HCT116 (cell line): ENCODE measurements around the gene KATNIP. TPM values are rescaled to one million over a fixed set of nuclear protein-coding genes. Genes with fewer than 3 reads are reported as not detected.

Experiments
- ATAC-seq: fragments of 200-7000 bp; cut with Tn5 transposase; 2 replicates; pipeline ENCODE4 v1.9.1; 2020; ENCODE audit warnings: mild to moderate bottlenecking, moderate library complexity
- BruUV-seq: library from RNA; stranded (reverse); fragments of 400-500 nt; replicated peaks from 2 replicates; lab custom pipeline; 2021; lab: Mats Ljungman, UMichigan
- CTCF ChIA-PET: fragments of 300-600 bp; sonication (Branson Sonifier 250); formaldehyde crosslinking; loops from one replicate; lab custom pipeline; 2021; ENCODE audit warnings: antibody characterized with exemption; lab: Charles Lee
- POLR2A ChIA-PET: fragments of 300-600, 350-600 bp; sonication (Branson Sonifier 250); formaldehyde crosslinking; loops from one replicate; lab custom pipeline; 2021; ENCODE audit warnings: antibody characterized with exemption; lab: Charles Lee
- RAD21 ChIA-PET, 2 experiments: fragments of 300-600 bp; sonication (Branson Sonifier 250); formaldehyde crosslinking; loops; one replicate each; lab custom pipeline; 2023; ENCODE audit warnings: low total read pairs in 2 of 2; ENCODE audit not compliant: uncharacterized antibody in 2 of 2, unreplicated experiment in 2 of 2, low non-redundant PET in 1 of 2; lab: Charles Lee
- DNase-seq: peaks from one replicate; pipeline ENCODE4 v3.0.0-alpha.2; 2010; ENCODE audit warnings: low read depth, low spot score
- H2AFZ ChIP-seq: fragments of 200-600 bp; shearing (Covaris generic), sonication (generic); 2 replicates; pipeline ENCODE4 v1.6.1; 2017; ENCODE audit warnings: low read depth, mixed run types, mixed read lengths, antibody characterized with exemption, low read length; ENCODE audit not compliant: poor library complexity, severe bottlenecking
- H3K27ac ChIP-seq: 2 replicates; pipeline ENCODE4 v1.5.1; 2012; ENCODE audit warnings: low read depth, low read length
- H3K27me3 ChIP-seq: fragments of 200-600 bp; sonication (generic); 2 replicates; pipeline ENCODE4 v1.6.1; 2016; ENCODE audit warnings: mixed run types, low read length, mixed read lengths; ENCODE audit not compliant: insufficient read depth
- H3K36me3 ChIP-seq, 2 experiments: fragments of 200-500 bp in 1 of 2; fragments of 200-600 bp in 1 of 2; sonication (Bioruptor generic) in 1 of 2; sonication (generic) in 1 of 2; 2 replicates each; pipeline versions ENCODE4 v1.5.1 to v1.6.1; 2014 to 2016; ENCODE audit warnings: low read length in 2 of 2, inconsistent platforms in 1 of 2, mixed read lengths in 1 of 2, mixed run types in 1 of 2; ENCODE audit not compliant: insufficient read depth in 2 of 2, control insufficient read depth in 1 of 2
- H3K4me1 ChIP-seq, 2 experiments: fragments of 200-600 bp in 1 of 2; sonication (generic) in 1 of 2; 2 replicates each; pipeline versions ENCODE4 v1.5.1 to v1.6.1; 2012 to 2017; ENCODE audit warnings: low read length in 2 of 2, inconsistent platforms in 1 of 2, mild to moderate bottlenecking in 1 of 2, mixed read lengths in 1 of 2, mixed run types in 1 of 2, moderate library complexity in 1 of 2; ENCODE audit not compliant: insufficient read depth in 2 of 2, control insufficient read depth in 1 of 2
- H3K4me2 ChIP-seq: fragments of 200-600 bp; sonication (generic); 2 replicates; pipeline ENCODE4 v1.6.1; 2017; ENCODE audit warnings: mixed run types, low read length, mixed read lengths
- H3K4me3 ChIP-seq, 2 experiments: fragments of 200-600 bp in 1 of 2; sonication (generic) in 1 of 2; replicated peaks in 1 of 2; 2 replicates each; pipeline ENCODE4 v1.5.1; 2011 to 2016; ENCODE audit warnings: low read length in 2 of 2, control low read depth in 1 of 2, low read depth in 1 of 2, mild to moderate bottlenecking in 1 of 2, mixed read lengths in 1 of 2, mixed run types in 1 of 2
- H3K79me2 ChIP-seq: fragments of 200-600 bp; sonication (generic); 2 replicates; pipeline ENCODE4 v1.6.1; 2017; ENCODE audit warnings: mild to moderate bottlenecking, mixed run types, low read length, moderate library complexity, mixed read lengths; ENCODE audit not compliant: insufficient read depth
- H3K9ac ChIP-seq: fragments of 200-600 bp; sonication (generic); 2 replicates; pipeline ENCODE4 v1.6.1; 2016; ENCODE audit warnings: low read length, mixed read lengths
- H3K9me2 ChIP-seq: fragments of 200-600 bp; sonication (generic), shearing (Covaris generic); 2 replicates; pipeline ENCODE4 v1.6.1; 2017; ENCODE audit warnings: mixed run types, mild to moderate bottlenecking, moderate library complexity; ENCODE audit not compliant: insufficient read depth
- H3K9me3 ChIP-seq, 2 experiments: fragments of 200-500 bp in 1 of 2; fragments of 200-600 bp in 1 of 2; sonication (Bioruptor generic) in 1 of 2; sonication (generic) in 1 of 2; 2 replicates each; pipeline ENCODE4 v1.6.1; 2014 to 2017; ENCODE audit warnings: low read length in 2 of 2, mixed read lengths in 2 of 2, inconsistent platforms in 1 of 2, low read depth in 1 of 2, mild to moderate bottlenecking in 1 of 2, mixed run types in 1 of 2, moderate library complexity in 1 of 2; ENCODE audit not compliant: control insufficient read depth in 1 of 2, insufficient read depth in 1 of 2
- H4K20me1 ChIP-seq: fragments of 200-600 bp; sonication (generic), shearing (Covaris generic); 2 replicates; pipeline ENCODE4 v1.6.1; 2017; ENCODE audit warnings: mixed run types, mild to moderate bottlenecking, moderate library complexity; ENCODE audit not compliant: insufficient read depth
- CBX3 ChIP-seq: IDR thresholded peaks from 2 replicates; pipeline ENCODE4 v1.6.1; 2012; ENCODE audit warnings: low read depth
- CEBPB ChIP-seq: IDR thresholded peaks from 2 replicates; pipeline ENCODE4 v1.6.1; 2012; ENCODE audit warnings: low read depth
- CTCF ChIP-seq, 3 experiments: fragments of 200-600 bp in 1 of 3; sonication (generic) in 1 of 3; IDR thresholded peaks in 2 of 3; conservative IDR thresholded peaks in 1 of 3; 2 replicates each; pipeline ENCODE4 v1.5.1; 2012 to 2017; ENCODE audit warnings: low read depth in 2 of 3, low read length in 2 of 3, antibody characterized with exemption in 1 of 3, borderline replicate concordance in 1 of 3, control low read depth in 1 of 3, mild to moderate bottlenecking in 1 of 3, mixed read lengths in 1 of 3, mixed run types in 1 of 3, moderate library complexity in 1 of 3; ENCODE audit not compliant: insufficient read depth in 1 of 3
- EGR1 ChIP-seq: IDR thresholded peaks from 2 replicates; pipeline ENCODE4 v1.6.1; 2012; ENCODE audit warnings: low read depth
- ELF1 ChIP-seq: IDR thresholded peaks from 2 replicates; pipeline ENCODE4 v1.6.1; 2012; ENCODE audit warnings: low read depth, borderline replicate concordance
- EZH2 ChIP-seq: fragments of 200-600 bp; sonication (generic); IDR thresholded peaks from 2 replicates; pipeline ENCODE4 v1.6.1; 2017; ENCODE audit warnings: antibody characterized with exemption, mixed run types
- EZH2phosphoT487 ChIP-seq: fragments of 200-600 bp; IDR thresholded peaks from 2 replicates; pipeline ENCODE4 v1.6.1; 2018; ENCODE audit warnings: antibody characterized with exemption, borderline replicate concordance
- JUND ChIP-seq: IDR thresholded peaks from 2 replicates; pipeline ENCODE4 v1.6.1; 2012
- RAD21 ChIP-seq: IDR thresholded peaks from 2 replicates; pipeline ENCODE4 v1.6.1; 2012; ENCODE audit warnings: low read depth, mild to moderate bottlenecking
- REST ChIP-seq: IDR thresholded peaks from 2 replicates; pipeline ENCODE4 v1.6.1; 2012; ENCODE audit warnings: low read depth
- SIN3A ChIP-seq: IDR thresholded peaks from 2 replicates; pipeline ENCODE4 v1.6.1; 2012; ENCODE audit warnings: low read depth
- TCF7L2 ChIP-seq: IDR thresholded peaks from 2 replicates; pipeline ENCODE4 v1.7.0; 2011; ENCODE audit warnings: borderline replicate concordance, inconsistent platforms; ENCODE audit not compliant: insufficient read depth, insufficient read length; ENCODE audit errors: extremely low read depth
- ZFX ChIP-seq: fragments of 450-650 bp; IDR thresholded peaks from 2 replicates; pipeline ENCODE4 v1.6.1; 2017
- ZNF274 ChIP-seq: fragments of 200-500 bp; sonication (Bioruptor generic); IDR thresholded peaks from 2 replicates; pipeline ENCODE4 v1.6.1; 2014; ENCODE audit warnings: mild to moderate bottlenecking, low read depth, low read length, inconsistent platforms
- intact Hi-C: fragments of 100-400 bp; cut with micrococcal nuclease; formaldehyde crosslinking; loops from 2 replicates; pipeline ENCODE4 v1.10.0; 2022
- total RNA-seq: library from RNA; stranded (reverse); gene quantifications from one replicate; pipeline ENCODE4 v1.2.1, GENCODE V29; 2021; ENCODE audit not compliant: unreplicated experiment
- TF ChIP-seq, protein P1 (sequence below): IDR thresholded peaks from 2 replicates; pipeline ENCODE4 v1.6.1; 2012
- TF ChIP-seq, protein P2 (sequence below): IDR thresholded peaks from 2 replicates; pipeline ENCODE4 v1.6.1; 2012

Gene KATNIP
- total RNA-seq, 1 experiment from 2014 or later: 23.8 TPM

DNA sequence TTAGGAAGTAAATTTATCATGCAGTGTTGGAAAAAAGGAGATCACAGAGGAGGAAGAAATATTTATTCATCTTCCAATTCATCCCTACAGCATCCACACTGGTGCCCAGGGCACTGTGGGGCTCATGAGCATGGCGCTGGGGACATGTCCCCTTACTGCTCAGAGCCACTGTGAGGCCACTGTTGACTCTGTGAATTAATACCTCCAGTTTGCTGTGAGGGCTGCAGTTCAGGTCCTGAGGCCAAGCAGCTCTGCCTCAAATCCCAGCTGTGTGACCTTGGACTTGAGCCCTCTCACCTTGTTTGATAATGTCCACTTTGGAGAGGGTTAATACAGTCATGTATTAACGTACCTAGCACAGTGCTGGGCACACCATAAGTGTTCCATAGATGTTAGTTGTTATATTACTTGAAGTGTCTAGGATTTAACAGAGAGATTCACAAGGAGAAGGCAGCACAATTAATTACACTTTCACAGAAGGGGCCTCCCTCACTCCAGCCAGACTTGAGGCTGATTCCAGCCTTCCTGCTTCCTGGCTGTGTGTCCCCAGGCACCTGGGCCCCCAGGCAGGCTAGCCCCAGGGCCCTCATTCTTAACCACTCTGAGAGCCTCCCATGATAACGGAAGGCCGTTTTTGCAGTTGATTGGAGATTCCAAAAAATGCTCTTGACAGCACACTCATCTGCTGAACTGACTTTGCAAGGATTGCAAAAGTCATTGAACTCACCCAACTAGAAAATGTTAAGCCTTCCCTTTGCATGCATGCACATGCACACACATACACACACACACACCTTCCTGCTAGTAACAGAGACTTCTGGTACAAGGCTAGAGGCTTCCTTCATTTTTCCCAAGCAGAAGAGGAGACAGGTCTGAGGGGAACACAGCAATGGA, 29.4 kb downstream of the KATNIP start (continued):
- no peak for TF ChIP-seq CTCF (IDR thresholded peaks at IDR 0.05 in 2 of 3, conservative IDR thresholded peaks at IDR 0.05 in 1 of 3; ENCODE audit: borderline replicate concordance in 1 of 3, insufficient read depth in 1 of 3, low read depth in 2 of 3, low read length in 2 of 3)
- TF ChIP-seq, protein P1, sequence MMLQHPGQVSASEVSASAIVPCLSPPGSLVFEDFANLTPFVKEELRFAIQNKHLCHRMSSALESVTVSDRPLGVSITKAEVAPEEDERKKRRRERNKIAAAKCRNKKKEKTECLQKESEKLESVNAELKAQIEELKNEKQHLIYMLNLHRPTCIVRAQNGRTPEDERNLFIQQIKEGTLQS: no peak
- no peak for TF ChIP-seq ZFX
- TF ChIP-seq CBX3: no peak
- TF ChIP-seq JUND: no peak
- TF ChIP-seq CEBPB: no peak

DNA sequence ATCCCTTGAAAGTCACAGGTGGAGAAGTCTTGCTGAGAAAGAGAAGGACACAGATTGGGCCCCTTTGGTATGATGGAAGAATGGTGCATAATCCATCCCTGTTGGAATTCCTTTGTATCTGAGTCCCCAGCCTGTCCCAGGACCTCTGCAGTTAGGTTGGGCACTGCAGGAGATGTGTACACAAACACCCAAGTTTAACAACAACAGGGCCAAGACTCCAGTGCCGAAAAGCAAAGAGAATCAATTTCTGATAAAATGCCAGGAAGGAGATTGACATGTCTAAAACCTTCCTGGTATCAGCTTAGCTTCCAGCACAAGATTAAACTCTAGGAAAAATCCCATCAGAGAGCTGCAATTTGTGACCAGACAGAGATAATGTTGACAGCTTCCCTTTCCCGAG, 32.9 kb downstream of the KATNIP start:
- TF ChIP-seq REST: no peak
- no peak for TF ChIP-seq SIN3A
- TF ChIP-seq ZNF274: no peak
- no peak for TF ChIP-seq EGR1
- TF ChIP-seq, protein P2, sequence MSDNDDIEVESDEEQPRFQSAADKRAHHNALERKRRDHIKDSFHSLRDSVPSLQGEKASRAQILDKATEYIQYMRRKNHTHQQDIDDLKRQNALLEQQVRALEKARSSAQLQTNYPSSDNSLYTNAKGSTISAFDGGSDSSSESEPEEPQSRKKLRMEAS: no peak
- TF ChIP-seq ZFX: no peak
- no peak for TF ChIP-seq JUND
- TF ChIP-seq EZH2: no peak
- no peak for TF ChIP-seq TCF7L2
- TF ChIP-seq EZH2phosphoT487: no peak
- TF ChIP-seq ELF1: no peak
- TF ChIP-seq RAD21: no peak
- Histone ChIP-seq H3K4me2 (no peak overlapping the region), H2AFZ (no peak overlapping the region), H3K27ac (no peak overlapping the region), H4K20me1 (no peaks in the 10 kb centered on the region), H3K9ac (no peak overlapping the region), H3K36me3 (no peaks in the 10 kb centered on the region), H3K4me3 (no peak overlapping the region), H3K79me2 (no peaks in the 10 kb centered on the region), H3K9me2 (no peaks in the 10 kb centered on the region), H3K9me3 (no peaks in the 10 kb centered on the region), H3K4me1 (peaks cover 19 to 22% of the 10 kb centered on the region in 2 experiments), H3K27me3 (no peaks in the 10 kb centered on the region)
- ChIA-PET CTCF (no interaction called here), RAD21 (no interaction called here), POLR2A (no interaction called here)
- DNase-seq: no peak
- no TSS peak for BruUV-seq
- intact Hi-C loops: no loop called here
- ATAC-seq: no peak
